ENCODE measurements around the gene FAM200C.

- TF ChIP-seq CTCF (IDR thresholded peaks at IDR 0.05; ENCODE audit: insufficient read depth, low read length, poor library complexity, severe bottlenecking) (no peak), EZH2phosphoT487 (conservative IDR thresholded peaks at IDR 0.05; ENCODE audit: low read length) (no peak)
These were observed 45.2 kb downstream of the FAM200C start for GRCh38 chr5:160354666-160355065.

Measured in SU-DHL-6 (cell line).